H1 (cell line): ENCODE measurements around the gene RNF38. TPM values are rescaled to one million over a fixed set of nuclear protein-coding genes. Genes with fewer than 3 reads are reported as not detected.

ENCODE experiments used
- CTCF ChIA-PET: fragments of 300-600 bp; sonication (Branson Sonifier 250); formaldehyde crosslinking; loops from one replicate; lab custom pipeline; 2021; ENCODE audit not compliant: partially characterized antibody; lab: Charles Lee
- POLR2A ChIA-PET: fragments of 300-600 bp; sonication (Branson Sonifier 250); formaldehyde crosslinking; loops from one replicate; lab custom pipeline; 2021; ENCODE audit warnings: inconsistent platforms; ENCODE audit not compliant: partially characterized antibody; lab: Charles Lee
- DNase-seq, 2 experiments: peaks; one replicate each; pipeline versions ENCODE4 v3.0.0 to v3.0.0-alpha.2; 2010 to 2022; ENCODE audit warnings: low spot score in 2 of 2, low read depth in 1 of 2, mixed read lengths in 1 of 2
- FAIRE-seq: peaks from 2 replicates; lab custom pipeline; 2011; peaks lifted over from hg19 to GRCh38; lab: Jason Lieb, UNC
- H2AFZ ChIP-seq: 2 replicates; pipeline ENCODE4 v1.8.1; 2012; ENCODE audit warnings: low read length, inconsistent platforms
- H2AK5ac ChIP-seq: 2 replicates; pipeline ENCODE4 v1.6.1; 2013; ENCODE audit warnings: low read depth, low read length
- H2BK120ac ChIP-seq: replicated peaks from 2 replicates; pipeline ENCODE3; 2013; ENCODE audit warnings: low read depth, low read length, inconsistent platforms
- H2BK12ac ChIP-seq: 2 replicates; pipeline ENCODE4 v1.6.1; 2013; ENCODE audit warnings: low read depth, low read length
- H2BK15ac ChIP-seq: 2 replicates; pipeline ENCODE4 v1.6.1; 2013; ENCODE audit warnings: low read length
- H2BK20ac ChIP-seq: 2 replicates; pipeline ENCODE4 v1.6.1; 2013; ENCODE audit warnings: low read length
- H2BK5ac ChIP-seq: 2 replicates; pipeline ENCODE4 v1.6.1; 2013; ENCODE audit warnings: low read depth, low read length
- H3K14ac ChIP-seq: 2 replicates; pipeline ENCODE4 v1.6.1; 2013; ENCODE audit warnings: inconsistent platforms; ENCODE audit not compliant: insufficient read length
- H3K18ac ChIP-seq: 2 replicates; pipeline ENCODE4 v1.6.1; 2013; ENCODE audit warnings: low read length; ENCODE audit errors: extremely low read depth
- H3K23ac ChIP-seq: 2 replicates; pipeline ENCODE4 v1.6.1; 2013; ENCODE audit warnings: inconsistent platforms; ENCODE audit not compliant: insufficient read length
- H3K23me2 ChIP-seq: 2 replicates; pipeline ENCODE4 v1.6.1; 2013; ENCODE audit warnings: low read depth, low read length
- H3K27ac ChIP-seq: 2 replicates; pipeline ENCODE4 v1.6.1; 2011; ENCODE audit warnings: low read depth, low read length, inconsistent platforms
- H3K27me3 ChIP-seq, 4 experiments: replicated peaks in 1 of 4; 1 replicate in 1 of 4; 2 replicates in 3 of 4; pipeline versions ENCODE4 v1.6.1 to v1.8.1; 2011 to 2013; ENCODE audit warnings: low read length in 3 of 4, mild to moderate bottlenecking in 3 of 4, inconsistent platforms in 2 of 4, mixed read lengths in 2 of 4, moderate library complexity in 1 of 4; ENCODE audit not compliant: control insufficient read depth in 3 of 4, insufficient read depth in 3 of 4; ENCODE audit errors: extremely low read depth in 1 of 4
- H3K36me3 ChIP-seq, 4 experiments: 2 replicates each; pipeline versions ENCODE4 v1.6.1 to v1.8.1; 2011 to 2013; ENCODE audit warnings: mild to moderate bottlenecking in 4 of 4, low read length in 3 of 4, moderate library complexity in 2 of 4, control low read depth in 1 of 4, inconsistent platforms in 1 of 4; ENCODE audit not compliant: insufficient read depth in 4 of 4, control insufficient read depth in 2 of 4
- H3K4ac ChIP-seq: replicated peaks from 2 replicates; pipeline ENCODE3; 2013; ENCODE audit warnings: low read length, low read depth, mixed read lengths, inconsistent platforms; ENCODE audit not compliant: insufficient read length
- H3K4me1 ChIP-seq, 4 experiments: replicated peaks in 1 of 4; 1 replicate in 1 of 4; 2 replicates in 3 of 4; pipeline versions ENCODE4 v1.6.1 to v1.8.1; 2011 to 2013; ENCODE audit warnings: low read length in 3 of 4, inconsistent platforms in 2 of 4, mixed read lengths in 1 of 4; ENCODE audit not compliant: insufficient read depth in 4 of 4, control insufficient read depth in 3 of 4
- H3K4me2 ChIP-seq, 2 experiments: 2 replicates each; pipeline versions ENCODE4 v1.6.1 to v1.8.1; 2011 to 2013; ENCODE audit warnings: low read depth in 2 of 2, low read length in 2 of 2, control low read depth in 1 of 2, inconsistent platforms in 1 of 2, mild to moderate bottlenecking in 1 of 2; ENCODE audit not compliant: insufficient read depth in 1 of 2
- H3K4me3 ChIP-seq, 4 experiments: fragments of 200-600, 300-600 bp in 1 of 4; sonication (generic), shearing (Covaris generic), sonication (Bioruptor Twin) in 1 of 4; 2 replicates each; pipeline versions ENCODE4 v1.5.1 to v1.8.1; 2011 to 2016; ENCODE audit warnings: low read length in 4 of 4, low read depth in 3 of 4, control low read depth in 2 of 4, inconsistent platforms in 2 of 4, mild to moderate bottlenecking in 2 of 4, mixed read lengths in 1 of 4, moderate library complexity in 1 of 4; ENCODE audit not compliant: insufficient read depth in 2 of 4; ENCODE audit errors: extremely low read depth in 1 of 4
- H3K56ac ChIP-seq: replicated peaks from 2 replicates; pipeline ENCODE3; 2013; ENCODE audit warnings: low read depth, mild to moderate bottlenecking, mixed read lengths, low read length, inconsistent platforms; ENCODE audit not compliant: insufficient read length
- H3K79me1 ChIP-seq: 2 replicates; pipeline ENCODE4 v1.6.1; 2013; ENCODE audit warnings: low read depth, low read length, control low read depth
- H3K79me2 ChIP-seq, 2 experiments: 2 replicates each; pipeline versions ENCODE4 v1.6.1 to v1.8.1; 2012 to 2013; ENCODE audit warnings: low read length in 2 of 2, mild to moderate bottlenecking in 2 of 2, inconsistent platforms in 1 of 2; ENCODE audit not compliant: insufficient read depth in 2 of 2, control insufficient read depth in 1 of 2
- H3K9ac ChIP-seq, 4 experiments: replicated peaks in 1 of 4; 1 replicate in 1 of 4; 2 replicates in 3 of 4; pipeline versions ENCODE4 v1.6.1 to v1.8.1; 2011 to 2013; ENCODE audit warnings: low read depth in 3 of 4, low read length in 3 of 4, control low read depth in 2 of 4, mild to moderate bottlenecking in 2 of 4, moderate library complexity in 2 of 4, inconsistent platforms in 1 of 4; ENCODE audit errors: extremely low read depth in 1 of 4
- H3K9me3 ChIP-seq, 2 experiments: 2 replicates each; pipeline versions ENCODE4 v1.6.1 to v1.8.1; 2012 to 2013; ENCODE audit warnings: mild to moderate bottlenecking in 2 of 2, moderate library complexity in 2 of 2, control low read depth in 1 of 2, inconsistent platforms in 1 of 2, low read depth in 1 of 2, low read length in 1 of 2, mixed read lengths in 1 of 2; ENCODE audit not compliant: insufficient read depth in 2 of 2
- H4K20me1 ChIP-seq, 2 experiments: replicated peaks in 1 of 2; 2 replicates each; pipeline versions ENCODE3 to v1.8.1; 2011 to 2013; ENCODE audit warnings: inconsistent platforms in 2 of 2, low read length in 2 of 2, mild to moderate bottlenecking in 1 of 2; ENCODE audit not compliant: insufficient read depth in 2 of 2, control insufficient read depth in 1 of 2
- H4K5ac ChIP-seq: 2 replicates; pipeline ENCODE4 v1.6.1; 2013; ENCODE audit warnings: low read length, low read depth, mixed read lengths, inconsistent platforms; ENCODE audit not compliant: insufficient read length
- H4K8ac ChIP-seq: 2 replicates; pipeline ENCODE4 v1.8.0; 2013; ENCODE audit warnings: mild to moderate bottlenecking, moderate library complexity, low read length, inconsistent platforms; ENCODE audit not compliant: insufficient read depth; ENCODE audit errors: extremely low read depth
- H4K91ac ChIP-seq: replicated peaks from 2 replicates; pipeline ENCODE3; 2013; ENCODE audit warnings: low read length, mixed read lengths, inconsistent platforms; ENCODE audit not compliant: insufficient read length
- CEBPB ChIP-seq: IDR thresholded peaks from 2 replicates; pipeline ENCODE4 v1.6.1; 2012; ENCODE audit warnings: low read depth, low read length
- FOSL1 ChIP-seq: IDR thresholded peaks from 2 replicates; pipeline ENCODE4 v1.6.1; 2011; ENCODE audit warnings: mild to moderate bottlenecking, low read depth, low read length, moderate library complexity; ENCODE audit not compliant: insufficient read depth
- GTF2F1 ChIP-seq: IDR thresholded peaks from 2 replicates; pipeline ENCODE4 v1.6.1; 2012; ENCODE audit warnings: low read depth, low read length, improper control_type of control experiment, borderline replicate concordance
- POLR2A ChIP-seq, 2 experiments: IDR thresholded peaks; 1 replicate in 1 of 2; 2 replicates in 1 of 2; pipeline ENCODE4 v1.6.1; 2011; ENCODE audit warnings: low read depth in 2 of 2, low read length in 2 of 2, mild to moderate bottlenecking in 2 of 2; ENCODE audit errors: control extremely low read depth in 1 of 2
- RXRA ChIP-seq: IDR thresholded peaks from 2 replicates; pipeline ENCODE4 v1.6.1; 2011; ENCODE audit warnings: low read depth, mild to moderate bottlenecking, low read length, moderate library complexity; ENCODE audit not compliant: insufficient read depth
- SIX5 ChIP-seq: IDR thresholded peaks from 2 replicates; pipeline ENCODE4 v1.6.1; 2011; ENCODE audit warnings: mild to moderate bottlenecking, low read depth, low read length
- SP4 ChIP-seq: IDR thresholded peaks from 2 replicates; pipeline ENCODE4 v1.6.1; 2012; ENCODE audit warnings: low read length, inconsistent platforms
- TAF7 ChIP-seq: optimal IDR thresholded peaks from 2 replicates; pipeline ENCODE3; 2011; ENCODE audit warnings: low read depth, mild to moderate bottlenecking, inconsistent platforms, low read length, moderate library complexity, borderline replicate concordance
- WGBS, 2 experiments: shearing (Covaris generic) in 1 of 2; methylation state at CpG; one replicate each; pipeline versions ENCODE4 v1.1.6 to v1.1.7; 2013 to 2015; ENCODE audit warnings: low lambda C conversion rate in 2 of 2, mixed read lengths in 2 of 2, inconsistent platforms in 1 of 2, low coverage in 1 of 2, missing lambda C conversion rate in 1 of 2; ENCODE audit not compliant: insufficient replicate concordance in 2 of 2, insufficient coverage in 1 of 2, insufficient read length in 1 of 2; ENCODE audit errors: extremely low coverage in 1 of 2, missing lambda C conversion rate in 1 of 2; 5-methylcytosine and 5-hydroxymethylcytosine counted together
- polyA plus RNA-seq, 7 experiments: library from polyadenylated mRNA; depleted of rRNA in 3 of 7; stranded (reverse) in 5 of 7; unstranded in 2 of 7; fragments of >200 nt in 5 of 7; fragments of 200-250 nt in 2 of 7; gene quantifications; 1 replicate in 5 of 7; 2 replicates in 1 of 7; 4 replicates in 1 of 7; pipeline versions ENCODE4 v1.2.1 to v1.2.3, GENCODE V29; 2011 to 2013; ENCODE audit warnings: missing spikeins in 2 of 7, mixed read lengths in 2 of 7
- total RNA-seq: library from RNA; stranded (reverse); fragmentation: NEBNext Ultra II Directional; extraction: Animal tissue kit (Norgen Biotek cat#: 25700); gene quantifications from 2 replicates; pipeline ENCODE4 v1.2.1, GENCODE V29; 2021

The RNF38 gene
- total and polyA plus RNA-seq, 2 of the 8 experiments (the other 6 are each of a cell fraction or from before 2014, with no cell fraction given): 54.9 to 60.9 TPM

DNA sequence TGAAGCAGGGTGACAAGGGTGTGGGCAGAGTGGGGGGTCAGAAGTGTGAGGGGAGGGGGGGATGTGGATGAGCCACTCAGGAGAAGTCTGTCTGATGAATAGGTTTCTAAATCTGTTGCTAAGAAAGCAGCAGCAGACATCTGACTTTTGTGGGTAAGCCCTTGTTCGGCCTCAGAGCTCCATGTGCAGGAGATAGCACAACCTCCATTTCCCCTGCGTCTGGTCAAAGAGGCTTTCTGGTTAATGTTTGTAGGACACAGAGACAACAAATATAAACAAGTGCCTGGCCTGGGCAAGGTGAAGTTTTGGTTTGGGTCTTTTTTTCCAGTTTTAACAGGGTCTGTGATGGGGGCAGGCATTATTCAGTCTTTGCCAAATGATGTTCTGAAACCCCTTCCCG lies 84.8 kb downstream of the RNF38 start:
- Histone ChIP-seq H2AFZ (no peak overlapping the region), H3K18ac (no peak overlapping the region)
- TF ChIP-seq RXRA: no peak
- TF ChIP-seq TAF7: no peak
- TF ChIP-seq CEBPB: no peak
- TF ChIP-seq SIX5: no peak
- TF ChIP-seq GTF2F1: no peak
- no peak for TF ChIP-seq SP4
- TF ChIP-seq POLR2A (IDR thresholded peaks at IDR 0.05; ENCODE audit: control extremely low read depth in 1 of 2, low read depth in 2 of 2, low read length in 2 of 2): no peak
- TF ChIP-seq FOSL1: no peak

More for the DNA sequence above, 84.8 kb downstream of the RNF38 start:
- WGBS, 2 experiments: 90% methylated on average over 3 of the region's 3 CpGs; no CpG with 5 or more reads in 1 of the 2 experiments
- Histone ChIP-seq H3K9me3 (no peaks in the 10 kb centered on the region), H2BK20ac (no peak overlapping the region; the same call in 1 of the 2 replicates), H4K5ac (no peak overlapping the region), H3K27ac (no peak overlapping the region), H2BK5ac (no peak overlapping the region), H3K4ac (no peak overlapping the region), H3K4me1 (peaks cover 2 to 23% (median 5%) of the 10 kb centered on the region in 4 experiments; a peak in 6 of 7 replicates), H4K8ac (no peak overlapping the region), H3K9ac (no peak overlapping the region; a peak in 1 of 7 replicates), H3K23ac (no peak overlapping the region), H2BK120ac (no peak overlapping the region), H3K27me3 (no peaks in the 10 kb centered on the region), H2AK5ac (no peak overlapping the region), H3K14ac (no peak overlapping the region), H3K56ac (no peak overlapping the region), H4K91ac (no peak overlapping the region), H4K20me1 (no peaks in the 10 kb centered on the region), H3K4me3 (no peak overlapping the region), H3K36me3 (no peaks in the 10 kb centered on the region), H2BK15ac (no peak overlapping the region), H3K79me1 (no peaks in the 10 kb centered on the region), H3K79me2 (no peaks in the 10 kb centered on the region), H3K23me2 (no peaks in the 10 kb centered on the region; the same call in 1 of the 2 replicates), H3K4me2 (0 out of 4 replicates have a peak overlapping the region, but pooled peaks of 1 of the 2 experiments have one; percentile 27), H2BK12ac (no peak overlapping the region)
- POLR2A ChIA-PET: interaction anchor here (1.7 kb wide), 1 partner anchor 9 kb away, joined by 5 read pairs; no protein-coding TSS in a partner anchor
- FAIRE-seq (no peak), DNase-seq (no peak)
- CTCF ChIA-PET: interaction anchor here (0.8 to 1.8 kb wide), 2 partner anchors 10 to 19 kb away, joined by 3 to 8 read pairs; no protein-coding TSS in a partner anchor
